ENCODE data around the gene NFYB.

DNA sequence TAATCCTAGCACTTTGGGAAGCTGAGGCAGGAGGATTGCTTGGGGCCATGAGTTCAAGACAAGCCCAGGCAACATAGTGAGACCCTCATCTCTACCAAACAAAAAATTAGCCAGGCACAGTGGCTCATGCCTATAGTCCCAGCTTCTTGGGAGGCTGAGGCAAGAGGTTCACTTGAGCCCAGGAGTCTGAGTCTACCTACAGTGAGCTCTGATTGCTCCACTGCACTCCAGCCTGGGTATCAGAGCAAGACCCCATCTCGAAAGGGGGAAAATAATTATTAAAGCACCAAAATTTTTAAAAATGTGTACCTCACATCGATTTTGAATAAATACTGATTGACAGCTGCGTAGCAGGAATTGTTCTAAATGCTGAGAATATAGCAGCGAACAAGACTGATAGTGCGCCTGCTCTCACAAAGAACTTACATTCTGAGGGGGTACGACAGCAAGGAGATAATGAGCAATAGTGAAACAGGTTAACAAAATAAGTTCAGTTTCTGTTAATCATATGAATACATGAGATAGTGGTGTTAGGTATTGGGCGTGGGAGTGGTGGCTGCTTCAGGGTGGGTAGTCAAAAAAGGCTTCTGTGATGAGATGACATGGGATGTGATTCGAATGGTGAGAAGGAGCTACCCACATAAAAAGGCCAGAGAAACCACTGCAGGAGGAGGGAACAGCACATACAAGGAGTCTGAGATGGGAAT, 54.1 kb downstream of the NFYB start:
- no peak for TF ChIP-seq EP300 (IDR thresholded peaks at IDR 0.05; ENCODE audit: borderline replicate concordance in 1 of 2, low read depth in 1 of 2, low read length in 1 of 2)
- no peak for TF ChIP-seq TCF12 (IDR thresholded peaks at IDR 0.05)
- no peak for TF ChIP-seq TAF1 (IDR thresholded peaks at IDR 0.05; ENCODE audit: borderline replicate concordance, low read depth, low read length)

All from SK-N-SH (cell line).